HepG2 (cell line): ENCODE measurements around the gene CLEC16A. TPM values are rescaled to one million over a fixed set of nuclear protein-coding genes. Genes with fewer than 3 reads are reported as not detected.

Experiments
- ASH2L ChIP-seq: fragments of 300-600, 200-600 bp; sonication (generic); IDR thresholded peaks from 2 replicates; pipeline ENCODE4 v1.7.0; 2017; ENCODE audit warnings: low read depth, mild to moderate bottlenecking, moderate library complexity, mixed read lengths, low read length; ENCODE audit not compliant: insufficient read length
- ELF4 ChIP-seq: sonication (generic); formaldehyde crosslinking; IDR thresholded peaks from 2 replicates; pipeline ENCODE4 v1.5.0; 2020; ENCODE audit warnings: missing genetic modification reagents, mild to moderate bottlenecking, moderate library complexity, borderline replicate concordance
- FOXA3 ChIP-seq: IDR thresholded peaks from 2 replicates; pipeline ENCODE4 v1.6.1; 2016; ENCODE audit warnings: missing genetic modification reagents, missing compliant biosample characterization
- GTF2F1 ChIP-seq: fragments of 150-350 bp; IDR thresholded peaks from 2 replicates; pipeline ENCODE4 v1.6.1; 2014; ENCODE audit warnings: low read length
- HOXA7 ChIP-seq: sonication (generic); formaldehyde crosslinking; IDR thresholded peaks from 2 replicates; pipeline ENCODE4 v1.8.1; 2022; ENCODE audit warnings: mild to moderate bottlenecking, missing genetic modification reagents, moderate library complexity
- IRX3 ChIP-seq: sonication (generic); formaldehyde crosslinking; IDR thresholded peaks from 2 replicates; pipeline ENCODE4 v1.8.1; 2023; ENCODE audit warnings: mild to moderate bottlenecking, low read depth, missing genetic modification reagents, borderline replicate concordance
- JARID2 ChIP-seq: sonication (generic); formaldehyde crosslinking; IDR thresholded peaks from 2 replicates; pipeline ENCODE4 v1.8.1; 2023; ENCODE audit warnings: missing genetic modification reagents, inconsistent platforms; ENCODE audit not compliant: insufficient replicate concordance
- KAT2B ChIP-seq: fragments of 150-350 bp; IDR thresholded peaks from 2 replicates; pipeline ENCODE4 v1.6.1; 2014; ENCODE audit warnings: low read depth, low read length, borderline replicate concordance
- MAF1 ChIP-seq: sonication (generic); formaldehyde crosslinking; IDR thresholded peaks from 2 replicates; pipeline ENCODE4 v1.5.0; 2020; ENCODE audit warnings: missing genetic modification reagents, borderline replicate concordance
- NCOA2 ChIP-seq: sonication (generic); formaldehyde crosslinking; IDR thresholded peaks from 2 replicates; pipeline ENCODE4 v1.8.0; 2022; ENCODE audit warnings: inconsistent platforms
- PCBP1 ChIP-seq: fragments of 200-400 bp; formaldehyde crosslinking; IDR thresholded peaks from 2 replicates; pipeline ENCODE4 v1.6.1; 2017; ENCODE audit warnings: mild to moderate bottlenecking, low read depth, low read length, borderline replicate concordance
- SPEN ChIP-seq: sonication (generic); formaldehyde crosslinking; IDR thresholded peaks from 2 replicates; pipeline ENCODE4 v1.5.1; 2020; ENCODE audit warnings: low read depth, mild to moderate bottlenecking, missing genetic modification reagents
- TAF1 ChIP-seq: sonication (generic); formaldehyde crosslinking; IDR thresholded peaks from 2 replicates; pipeline ENCODE4 v1.4.0; 2020; ENCODE audit warnings: missing genetic modification reagents
- TBX3 ChIP-seq: fragments of 450-650 bp; IDR thresholded peaks from 2 replicates; pipeline ENCODE4 v1.6.1; 2017; ENCODE audit warnings: antibody characterized with exemption, mild to moderate bottlenecking, inconsistent platforms, borderline replicate concordance
- TEAD2 ChIP-seq: sonication (generic); formaldehyde crosslinking; IDR thresholded peaks from 2 replicates; pipeline ENCODE4 v1.9.0; 2021; ENCODE audit warnings: missing genetic modification reagents
- TGIF2 ChIP-seq: IDR thresholded peaks from 2 replicates; pipeline ENCODE4 v1.6.1; 2016; ENCODE audit warnings: control low read depth, missing compliant biosample characterization
- ZNF24 ChIP-seq: fragments of 450-650 bp; IDR thresholded peaks from 2 replicates; pipeline ENCODE4 v1.6.1; 2017; ENCODE audit warnings: antibody characterized with exemption, mild to moderate bottlenecking
- ZNF282 ChIP-seq: fragments of 450-650 bp; IDR thresholded peaks from 2 replicates; pipeline ENCODE4 v1.6.1; 2018; ENCODE audit not compliant: partially characterized antibody
- ZNF33A ChIP-seq: sonication (generic); formaldehyde crosslinking; IDR thresholded peaks from 2 replicates; pipeline ENCODE4 v1.5.1; 2020; ENCODE audit warnings: missing genetic modification reagents, mild to moderate bottlenecking, moderate library complexity, borderline replicate concordance
- ZNF367 ChIP-seq: sonication (generic); formaldehyde crosslinking; IDR thresholded peaks from 2 replicates; pipeline ENCODE4 v1.4.0; 2020; ENCODE audit warnings: missing genetic modification reagents, borderline replicate concordance
- ZNF382 ChIP-seq: sonication (generic); formaldehyde crosslinking; IDR thresholded peaks from 2 replicates; pipeline ENCODE4 v1.5.0; 2020; ENCODE audit warnings: missing genetic modification reagents, mild to moderate bottlenecking, borderline replicate concordance
- ZNF570 ChIP-seq: sonication (generic); formaldehyde crosslinking; IDR thresholded peaks from 2 replicates; pipeline ENCODE4 v1.4.0; 2020; ENCODE audit warnings: mild to moderate bottlenecking, missing genetic modification reagents, borderline replicate concordance
- ZNF7 ChIP-seq: IDR thresholded peaks from 2 replicates; pipeline ENCODE4 v1.6.1; 2016; ENCODE audit warnings: missing biosample characterization, missing genetic modification reagents
- polyA plus RNA-seq, 8 experiments: library from polyadenylated mRNA; depleted of rRNA in 3 of 8; stranded (reverse) in 7 of 8; unstranded in 1 of 8; fragments of >200 nt; fragmentation: Illumina TruSeq in 4 of 8; extraction: Trizol in 4 of 8; gene quantifications; 2 replicates each; pipeline versions ENCODE4 v1.2.1 to v1.2.3, GENCODE V29; 2011 to 2016; ENCODE audit warnings: low read depth in 4 of 8, missing spikeins in 1 of 8, mixed read lengths in 1 of 8; ENCODE audit not compliant: insufficient read depth in 1 of 8
- total RNA-seq, 5 experiments: library from RNA; depleted of rRNA; stranded (reverse); fragments of >200 nt; fragmentation: Illumina TruSeq; extraction: Trizol; gene quantifications; 2 replicates each; pipeline ENCODE4 v1.2.3, GENCODE V29; 2016; ENCODE audit warnings: low read depth in 1 of 5
- TF ChIP-seq, protein P1 (sequence below): IDR thresholded peaks from 2 replicates; pipeline ENCODE4 v1.6.1; 2018; ENCODE audit warnings: missing genetic modification reagents, mild to moderate bottlenecking, missing compliant biosample characterization
- TF ChIP-seq, protein P2 (sequence below): sonication (generic); formaldehyde crosslinking; IDR thresholded peaks from 2 replicates; pipeline ENCODE4 v1.4.0; 2020; ENCODE audit warnings: missing genetic modification reagents; ENCODE audit errors: not compliant biosample characterization
- TF ChIP-seq, protein P3 (sequence below): sonication (generic); formaldehyde crosslinking; IDR thresholded peaks from 2 replicates; pipeline ENCODE4; 2020; ENCODE audit warnings: missing genetic modification reagents, mild to moderate bottlenecking, borderline replicate concordance

The CLEC16A gene
- total and polyA plus RNA-seq, 2 of the 13 experiments (the other 11 are each of a cell fraction or from before 2014, with no cell fraction given), result 8.5 to 10.3 TPM

DNA sequence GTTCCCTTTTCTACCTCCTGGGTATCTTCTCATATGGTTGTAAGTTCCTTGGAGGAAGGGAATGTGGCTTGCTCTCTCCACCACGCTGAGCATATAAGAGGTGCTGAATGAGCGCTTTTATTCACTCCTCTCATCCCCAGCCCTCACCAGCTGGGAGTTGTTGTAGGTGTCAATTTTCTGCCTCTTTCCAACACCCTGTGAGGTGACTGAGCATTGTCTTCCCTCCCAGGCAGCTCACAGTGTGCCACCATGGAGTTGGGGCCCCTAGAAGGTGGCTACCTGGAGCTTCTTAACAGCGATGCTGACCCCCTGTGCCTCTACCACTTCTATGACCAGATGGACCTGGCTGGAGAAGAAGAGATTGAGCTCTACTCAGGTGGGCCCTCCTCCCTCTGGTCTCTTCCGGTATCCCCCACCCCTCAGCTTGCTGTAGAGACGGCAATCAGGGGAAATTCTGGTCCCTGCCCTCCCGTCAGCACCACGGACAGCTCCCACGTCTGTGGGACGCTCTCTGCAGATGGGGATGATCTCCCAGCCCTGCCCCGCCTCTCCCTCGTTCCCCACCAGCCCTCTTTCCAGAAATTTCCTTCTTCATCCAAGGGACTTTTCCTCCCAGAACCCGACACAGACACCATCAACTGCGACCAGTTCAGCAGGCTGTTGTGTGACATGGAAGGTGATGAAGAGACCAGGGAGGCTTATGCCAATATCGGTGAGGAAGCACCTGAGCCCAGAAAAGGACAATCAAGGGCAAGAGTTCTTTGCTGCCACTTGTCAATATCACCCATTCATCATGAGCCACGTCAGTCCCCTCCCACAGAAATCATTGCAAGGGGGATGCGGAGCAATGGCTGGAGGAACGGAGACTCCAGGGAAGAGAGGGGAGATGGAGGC lies 49.1 kb upstream of the CLEC16A start (continued):
- TF ChIP-seq TBX3 (no peak), MAF1 (CRISPR knock-in tag) (no peak; the same call in 1 of the 2 replicates), FOXA3 (CRISPR knock-in tag) (peak; percentile 48; the same call in 1 of the 2 replicates), ASH2L (no peak), GTF2F1 (no peak), NCOA2 (CRISPR knock-in tag) (peak; percentile 75), ZNF282 (no peak), JARID2 (CRISPR knock-in tag) (no peak), TEAD2 (peak; percentile 88; the same call in 1 of the 2 replicates), TAF1 (no peak), SPEN (CRISPR knock-in tag) (peak; percentile 75; the same call in 1 of the 2 replicates), ZNF382 (CRISPR knock-in tag) (no peak), ELF4 (CRISPR knock-in tag) (peak; percentile 62; the same call in 1 of the 2 replicates), ZNF7 (CRISPR knock-in tag) (peak; percentile 66; the same call in 1 of the 2 replicates), PCBP1 (no peak), ZNF570 (CRISPR knock-in tag) (no peak), ZNF33A (CRISPR knock-in tag) (no peak), KAT2B (no peak), IRX3 (peak; percentile 85), HOXA7 (CRISPR knock-in tag) (peak; percentile 96), ZNF24 (no peak), ZNF367 (CRISPR knock-in tag) (peak; percentile 89; the same call in 1 of the 2 replicates), TGIF2 (CRISPR knock-in tag) (peak; percentile 97)
- TF ChIP-seq, protein P1, sequence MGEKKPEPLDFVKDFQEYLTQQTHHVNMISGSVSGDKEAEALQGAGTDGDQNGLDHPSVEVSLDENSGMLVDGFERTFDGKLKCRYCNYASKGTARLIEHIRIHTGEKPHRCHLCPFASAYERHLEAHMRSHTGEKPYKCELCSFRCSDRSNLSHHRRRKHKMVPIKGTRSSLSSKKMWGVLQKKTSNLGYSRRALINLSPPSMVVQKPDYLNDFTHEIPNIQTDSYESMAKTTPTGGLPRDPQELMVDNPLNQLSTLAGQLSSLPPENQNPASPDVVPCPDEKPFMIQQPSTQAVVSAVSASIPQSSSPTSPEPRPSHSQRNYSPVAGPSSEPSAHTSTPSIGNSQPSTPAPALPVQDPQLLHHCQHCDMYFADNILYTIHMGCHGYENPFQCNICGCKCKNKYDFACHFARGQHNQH (CRISPR knock-in tag), result peak; percentile 85
- TF ChIP-seq, protein P2, sequence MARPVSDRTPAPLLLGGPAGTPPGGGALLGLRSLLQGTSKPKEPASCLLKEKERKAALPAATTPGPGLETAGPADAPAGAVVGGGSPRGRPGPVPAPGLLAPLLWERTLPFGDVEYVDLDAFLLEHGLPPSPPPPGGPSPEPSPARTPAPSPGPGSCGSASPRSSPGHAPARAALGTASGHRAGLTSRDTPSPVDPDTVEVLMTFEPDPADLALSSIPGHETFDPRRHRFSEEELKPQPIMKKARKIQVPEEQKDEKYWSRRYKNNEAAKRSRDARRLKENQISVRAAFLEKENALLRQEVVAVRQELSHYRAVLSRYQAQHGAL (CRISPR knock-in tag), result peak; percentile 80
- TF ChIP-seq, protein P3, sequence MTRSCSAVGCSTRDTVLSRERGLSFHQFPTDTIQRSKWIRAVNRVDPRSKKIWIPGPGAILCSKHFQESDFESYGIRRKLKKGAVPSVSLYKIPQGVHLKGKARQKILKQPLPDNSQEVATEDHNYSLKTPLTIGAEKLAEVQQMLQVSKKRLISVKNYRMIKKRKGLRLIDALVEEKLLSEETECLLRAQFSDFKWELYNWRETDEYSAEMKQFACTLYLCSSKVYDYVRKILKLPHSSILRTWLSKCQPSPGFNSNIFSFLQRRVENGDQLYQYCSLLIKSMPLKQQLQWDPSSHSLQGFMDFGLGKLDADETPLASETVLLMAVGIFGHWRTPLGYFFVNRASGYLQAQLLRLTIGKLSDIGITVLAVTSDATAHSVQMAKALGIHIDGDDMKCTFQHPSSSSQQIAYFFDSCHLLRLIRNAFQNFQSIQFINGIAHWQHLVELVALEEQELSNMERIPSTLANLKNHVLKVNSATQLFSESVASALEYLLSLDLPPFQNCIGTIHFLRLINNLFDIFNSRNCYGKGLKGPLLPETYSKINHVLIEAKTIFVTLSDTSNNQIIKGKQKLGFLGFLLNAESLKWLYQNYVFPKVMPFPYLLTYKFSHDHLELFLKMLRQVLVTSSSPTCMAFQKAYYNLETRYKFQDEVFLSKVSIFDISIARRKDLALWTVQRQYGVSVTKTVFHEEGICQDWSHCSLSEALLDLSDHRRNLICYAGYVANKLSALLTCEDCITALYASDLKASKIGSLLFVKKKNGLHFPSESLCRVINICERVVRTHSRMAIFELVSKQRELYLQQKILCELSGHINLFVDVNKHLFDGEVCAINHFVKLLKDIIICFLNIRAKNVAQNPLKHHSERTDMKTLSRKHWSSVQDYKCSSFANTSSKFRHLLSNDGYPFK (CRISPR knock-in tag), result peak; percentile 60; the same call in 1 of the 2 replicates
